D341Med (cell line): ENCODE results near the gene CD59.
"Not testable (repeated sequence)": the region's sequence is repeated elsewhere in the genome, so short reads cannot be mapped to it uniquely, and the experiment has no call there.

Experiments
- DNase-seq: peaks from one replicate; pipeline ENCODE4 v3.0.0; 2012; ENCODE audit warnings: low spot score

Gene CD59

GRCh38 chr11:33713151-33713855 lies 22.9 kb downstream of the CD59 start:
- DNase-seq: no peak

DNA sequence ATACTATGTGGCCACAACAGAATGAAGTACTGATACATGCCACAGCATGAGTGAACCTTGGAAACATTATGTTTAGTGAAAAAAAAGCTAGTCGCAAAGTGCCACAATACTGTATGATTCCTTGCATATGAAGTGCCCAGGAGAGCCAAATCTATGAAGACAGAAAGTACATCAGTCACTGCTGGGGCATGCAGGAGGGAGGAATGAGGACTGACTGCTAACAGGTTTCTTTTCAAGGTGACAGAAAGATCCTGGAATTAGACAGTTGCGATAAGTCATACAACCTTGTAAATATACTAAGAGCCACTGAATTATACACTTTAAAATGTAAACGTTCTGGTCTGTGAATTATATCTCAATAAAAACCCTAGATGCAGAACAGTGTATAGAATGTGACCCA lies 23.8 kb downstream of the CD59 start:
- no peak for DNase-seq

DNA sequence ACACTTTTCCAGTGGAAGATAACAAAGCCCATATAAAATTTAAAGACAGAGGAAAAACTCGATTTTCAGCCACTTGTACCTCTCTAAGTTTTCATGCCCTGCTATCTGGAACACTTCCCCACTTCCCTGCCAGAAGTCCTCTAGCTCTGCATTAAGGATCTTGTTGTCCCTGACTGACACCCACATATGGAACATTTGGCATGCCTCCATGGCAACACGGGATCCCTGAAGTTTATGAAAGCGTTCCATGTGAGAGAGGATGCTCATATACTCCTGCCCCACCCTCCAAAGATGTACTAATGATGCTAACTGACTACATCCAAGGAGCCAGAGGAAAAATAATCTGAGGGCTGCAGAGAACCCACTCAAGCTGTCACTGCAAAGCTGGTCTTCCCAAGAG lies 26.8 kb downstream of the CD59 start:
- no peak for DNase-seq

- DNase-seq: no peak
Measured at GRCh38 chr11:33708985-33709384, 27.2 kb downstream of the CD59 start.

DNA sequence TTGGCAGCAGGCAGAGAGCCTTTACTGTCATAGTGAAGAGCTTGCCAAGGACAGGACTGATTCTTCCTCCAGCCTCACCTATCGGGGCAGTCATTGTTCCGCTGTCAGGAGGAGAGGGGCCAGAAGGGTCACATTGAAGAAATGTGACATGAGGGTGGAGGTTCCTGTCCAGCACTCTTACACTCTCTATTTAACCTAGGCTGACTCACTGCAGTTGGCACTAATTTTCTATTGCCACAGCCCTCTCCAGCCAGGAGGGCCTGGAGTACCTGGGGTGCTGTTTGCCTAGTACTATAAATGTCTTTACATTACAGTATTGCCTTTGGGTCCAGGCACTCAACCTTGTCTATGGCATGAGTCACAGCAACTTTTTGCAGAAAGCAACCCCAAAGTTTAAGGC lies 28.4 kb downstream of the CD59 start:
- not testable (repeated sequence) for DNase-seq

DNA sequence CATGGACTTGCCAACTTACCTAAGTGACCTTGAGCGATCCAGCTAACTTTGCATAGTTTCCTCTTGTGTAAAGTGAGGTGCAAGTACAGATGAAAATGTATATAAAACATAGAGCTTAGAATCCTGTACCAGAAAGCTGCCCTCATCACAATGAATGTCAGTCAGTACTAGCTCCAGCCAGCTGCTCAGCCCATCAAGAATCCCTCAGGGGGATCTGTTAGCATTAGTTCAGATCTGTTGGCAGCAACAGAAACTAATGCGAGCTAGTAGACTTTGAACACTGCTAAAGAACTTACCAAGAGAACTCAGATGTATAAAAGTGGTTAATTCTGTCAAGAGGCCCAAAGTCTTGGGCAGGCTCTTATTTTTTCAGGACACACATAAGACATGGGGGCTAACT lies 29.3 kb downstream of the CD59 start:
- DNase-seq: no peak

- DNase-seq: no peak
Measured at GRCh38 chr11:33706546-33706945, 29.7 kb downstream of the CD59 start.

DNA sequence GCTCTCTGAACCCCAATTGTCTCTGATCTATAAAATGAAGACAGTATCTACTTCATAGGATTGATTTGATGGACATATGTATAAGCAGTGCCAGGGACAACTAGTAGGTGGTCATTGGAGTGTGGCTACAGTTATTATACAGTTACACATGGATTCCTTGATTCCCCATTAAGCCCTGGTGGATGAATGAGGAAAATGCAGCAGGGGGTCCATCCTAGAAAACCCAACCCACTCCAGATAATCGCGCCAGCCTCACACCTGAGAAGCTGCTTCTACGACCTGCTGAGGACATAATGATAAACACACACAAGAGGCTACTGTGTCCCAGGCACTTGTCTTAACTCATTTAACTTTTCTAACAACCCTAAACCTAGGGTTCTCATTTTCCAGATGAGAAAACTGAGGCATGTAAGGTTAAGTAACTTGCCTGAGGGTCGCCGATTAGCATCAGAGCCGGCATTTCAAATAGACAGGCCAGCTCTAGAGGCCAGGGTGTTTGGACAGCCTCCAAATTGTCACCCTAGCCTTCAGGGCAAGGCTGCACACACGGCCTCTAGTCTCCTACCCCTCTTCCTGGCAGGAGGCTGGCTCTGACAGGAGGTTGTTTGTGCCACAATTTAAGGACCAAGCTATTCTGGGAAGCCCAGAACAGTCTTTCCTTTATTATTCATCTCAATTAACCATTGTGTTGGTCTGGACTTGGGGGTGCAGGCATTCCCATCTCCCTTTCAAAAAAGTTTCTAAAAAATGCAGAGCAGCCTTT lies 31.8 kb downstream of the CD59 start:
- no peak for DNase-seq

DNA sequence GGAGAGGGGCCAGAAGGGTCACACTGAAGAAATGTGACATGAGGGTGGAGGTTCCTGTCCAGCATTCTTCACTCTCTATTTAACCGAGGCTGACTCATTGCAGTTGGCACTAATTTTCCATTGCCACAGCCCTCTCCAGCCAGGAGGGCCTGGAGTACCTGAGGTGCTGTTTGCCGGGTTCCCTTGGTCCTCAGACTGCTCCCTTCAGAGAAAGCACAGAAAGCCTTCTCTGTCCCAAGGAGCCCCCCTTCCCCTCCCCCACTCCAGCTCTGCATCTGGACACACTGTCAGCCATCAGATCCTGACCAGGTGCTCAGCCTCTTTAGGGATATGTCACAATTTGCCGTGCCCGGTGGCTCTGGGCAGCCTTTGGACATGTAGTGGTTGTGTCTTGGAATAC lies 32.4 kb downstream of the CD59 start:
- DNase-seq: no peak

- DNase-seq: no peak
Measured at GRCh38 chr11:33703234-33703633, 33.0 kb downstream of the CD59 start.

DNA sequence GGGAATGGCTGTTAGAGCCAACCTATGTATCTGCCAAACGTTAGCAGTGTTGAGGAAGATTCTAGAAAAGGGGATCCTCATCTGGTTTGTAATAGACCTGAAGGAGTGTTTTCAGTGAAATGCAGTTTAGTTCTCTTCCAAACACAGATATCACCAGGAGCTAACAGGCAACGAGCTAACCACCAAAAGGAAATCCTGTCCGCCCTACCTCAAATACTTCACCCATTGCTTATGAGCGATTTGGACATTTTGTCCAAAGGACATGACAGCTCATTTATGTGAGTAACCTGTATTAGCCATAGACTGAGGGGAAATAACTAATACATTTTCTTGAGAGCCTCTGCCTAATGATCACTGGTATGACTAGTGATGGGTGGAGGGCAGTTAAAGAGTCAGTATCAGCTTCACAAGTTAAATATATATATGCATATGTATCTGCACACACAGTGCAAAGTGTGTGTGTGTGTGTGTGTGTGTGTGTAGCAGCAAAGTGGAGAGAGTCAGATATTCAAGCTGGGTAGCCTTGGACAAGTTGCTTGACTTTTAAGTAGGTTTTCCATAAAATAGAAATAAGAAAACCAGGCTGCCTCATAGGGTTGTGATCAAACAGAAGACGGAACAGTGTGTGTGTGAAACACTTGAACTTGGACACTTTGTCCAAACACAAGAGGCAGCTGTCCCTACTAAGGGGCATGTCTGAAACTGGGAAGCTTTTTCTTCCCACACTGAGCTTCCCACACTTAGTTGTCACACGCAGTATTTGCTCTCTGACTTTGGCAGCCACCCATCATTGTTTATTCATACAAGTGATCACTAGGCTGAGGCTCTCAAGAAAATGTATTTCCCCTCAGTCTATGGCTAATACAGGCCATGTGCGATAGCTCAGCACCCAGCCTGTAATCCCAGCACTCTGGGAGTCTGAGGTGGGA lies 34.7 kb downstream of the CD59 start:
- no peak for DNase-seq

- DNase-seq: peak; percentile 96
Measured at GRCh38 chr11:33700502-33701271, 35.5 kb downstream of the CD59 start, which contains the start of gene C11orf91. Gene C11orf91 (minus strand): TSS chr11:33700826. CDS start chr11:33700740, 86 bp downstream.

- no peak for DNase-seq
Measured at GRCh38 chr11:33700063-33700501, 36.1 kb downstream of the CD59 start.

GRCh38 chr11:33699515-33700062 lies 36.6 kb downstream of the CD59 start:
- DNase-seq: no peak

DNA sequence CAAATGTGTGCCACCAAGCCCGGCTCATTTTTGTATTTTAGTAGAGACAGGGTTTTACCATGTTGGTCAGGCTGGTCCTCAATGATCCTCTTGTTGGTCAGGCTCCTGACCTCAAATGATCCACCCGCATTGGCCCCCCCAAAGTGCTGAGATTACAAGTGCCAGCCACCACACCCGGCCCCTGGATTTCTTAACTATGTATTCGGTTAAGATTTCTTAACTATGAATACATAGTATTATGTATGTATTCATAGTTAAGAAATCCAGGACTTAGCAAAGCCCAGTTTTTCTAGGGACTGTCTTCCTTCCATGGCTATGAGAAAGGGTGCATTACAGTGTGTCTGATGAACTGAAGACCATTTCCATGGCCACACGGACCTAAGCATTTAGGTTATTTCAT lies 37.3 kb downstream of the CD59 start:
- DNase-seq: no peak

- no peak for DNase-seq
Measured at GRCh38 chr11:33697997-33698396, 38.2 kb downstream of the CD59 start.

DNA sequence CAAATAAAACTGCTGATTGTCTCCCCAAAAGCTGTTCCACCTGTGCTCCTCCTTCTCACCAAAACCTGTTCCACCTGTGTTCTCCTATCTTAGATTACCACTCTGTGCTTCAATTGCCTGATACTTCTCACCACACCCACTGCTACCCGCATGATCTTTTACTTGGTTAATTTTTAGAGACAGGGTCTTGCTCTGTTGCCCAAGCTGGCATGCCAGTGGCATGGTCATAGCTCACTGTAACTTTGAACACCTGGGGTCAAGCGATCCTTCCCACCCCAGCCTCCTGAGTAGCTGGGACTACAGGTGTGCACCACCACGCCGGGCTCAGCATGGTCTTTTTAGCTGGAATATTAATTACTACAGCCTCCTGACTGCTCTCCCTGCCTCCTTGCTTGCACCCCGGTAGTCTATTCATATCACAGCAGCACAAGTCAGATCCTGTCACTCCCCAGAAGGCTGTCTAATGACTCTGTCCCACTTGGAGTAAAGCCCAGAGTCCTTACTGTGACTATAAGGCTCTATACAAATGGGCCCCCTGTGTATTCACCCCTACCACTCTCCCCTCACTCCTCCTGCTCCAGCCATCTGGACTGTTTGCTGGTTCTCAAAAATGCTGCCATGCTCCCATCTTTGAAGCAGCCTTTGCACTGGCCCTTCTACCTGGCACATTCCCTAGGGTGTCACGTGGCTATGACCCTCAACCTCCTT lies 39.1 kb downstream of the CD59 start:
- no peak for DNase-seq

GRCh38 chr11:33696411-33696810 lies 39.8 kb downstream of the CD59 start:
- DNase-seq: no peak

- DNase-seq: no peak
Measured at GRCh38 chr11:33695051-33695566, 41.1 kb downstream of the CD59 start.

DNA sequence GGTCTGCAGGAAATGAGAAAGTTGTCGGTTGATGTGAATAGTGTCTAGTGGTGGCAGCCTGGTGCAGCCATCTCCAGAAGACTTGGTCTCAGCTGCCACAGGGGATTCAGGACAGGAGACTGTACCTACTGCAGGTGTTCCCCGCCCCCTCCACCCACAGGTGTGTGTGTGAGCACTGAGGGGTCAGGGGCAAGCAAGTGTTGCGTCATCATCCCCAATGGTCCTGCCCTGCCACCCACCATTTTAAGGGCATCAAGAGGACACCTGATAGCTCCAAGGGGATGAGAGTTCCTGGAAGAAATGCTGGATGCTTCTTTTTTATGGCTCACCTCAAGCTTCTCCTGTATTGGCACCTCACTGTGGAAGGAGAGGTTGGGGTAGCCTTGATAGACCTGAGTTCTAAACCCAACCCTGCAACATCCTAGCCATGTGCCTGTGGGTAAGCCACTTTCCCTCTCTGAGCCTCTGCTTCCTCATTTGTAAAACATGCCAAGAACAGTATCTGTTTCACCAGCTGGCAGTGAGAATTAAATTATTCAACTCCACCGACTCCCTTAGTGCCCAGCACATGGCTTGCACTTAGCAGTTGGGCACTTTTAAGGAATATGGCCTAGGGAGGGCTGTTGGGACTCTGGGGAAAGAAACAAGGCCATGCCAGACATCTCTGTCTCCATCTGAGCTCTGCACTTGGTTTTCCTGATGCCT lies 41.7 kb downstream of the CD59 start:
- no peak for DNase-seq
